DND-41 (cell line): ENCODE results near the gene KRTAP4-7.

Experiments
- EZH2 ChIP-seq: IDR thresholded peaks from 3 replicates; pipeline ENCODE4 v1.6.1; 2012; ENCODE audit warnings: borderline replicate concordance, low read depth, mild to moderate bottlenecking, moderate library complexity, low read length, inconsistent platforms; ENCODE audit not compliant: severe bottlenecking
- TF ChIP-seq, protein P1 (sequence below): IDR thresholded peaks from 2 replicates; pipeline ENCODE4 v1.5.1; 2012; ENCODE audit warnings: borderline replicate concordance, low read length, moderate library complexity, mild to moderate bottlenecking; ENCODE audit not compliant: poor library complexity, severe bottlenecking; ENCODE audit errors: extremely low read depth

DNA sequence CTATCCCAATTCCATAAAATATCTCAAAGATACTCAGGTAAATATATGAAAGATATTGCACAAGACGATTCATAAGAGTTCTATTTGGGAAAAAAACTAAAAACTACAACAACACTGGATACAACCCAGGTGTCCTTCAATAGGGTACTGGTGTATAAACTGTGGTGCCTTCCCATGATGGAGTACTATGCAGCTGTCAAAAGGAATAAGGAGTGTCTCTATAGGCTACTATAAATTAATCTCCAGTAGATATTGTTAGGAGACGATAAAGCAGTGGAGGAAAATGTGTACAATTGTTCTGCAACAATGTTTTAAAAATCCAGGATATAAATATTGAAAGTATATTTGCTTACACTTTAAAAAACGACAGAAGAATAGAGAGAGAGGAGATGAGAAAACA lies 42.5 kb downstream of the KRTAP4-7 start:
- TF ChIP-seq, protein P1, sequence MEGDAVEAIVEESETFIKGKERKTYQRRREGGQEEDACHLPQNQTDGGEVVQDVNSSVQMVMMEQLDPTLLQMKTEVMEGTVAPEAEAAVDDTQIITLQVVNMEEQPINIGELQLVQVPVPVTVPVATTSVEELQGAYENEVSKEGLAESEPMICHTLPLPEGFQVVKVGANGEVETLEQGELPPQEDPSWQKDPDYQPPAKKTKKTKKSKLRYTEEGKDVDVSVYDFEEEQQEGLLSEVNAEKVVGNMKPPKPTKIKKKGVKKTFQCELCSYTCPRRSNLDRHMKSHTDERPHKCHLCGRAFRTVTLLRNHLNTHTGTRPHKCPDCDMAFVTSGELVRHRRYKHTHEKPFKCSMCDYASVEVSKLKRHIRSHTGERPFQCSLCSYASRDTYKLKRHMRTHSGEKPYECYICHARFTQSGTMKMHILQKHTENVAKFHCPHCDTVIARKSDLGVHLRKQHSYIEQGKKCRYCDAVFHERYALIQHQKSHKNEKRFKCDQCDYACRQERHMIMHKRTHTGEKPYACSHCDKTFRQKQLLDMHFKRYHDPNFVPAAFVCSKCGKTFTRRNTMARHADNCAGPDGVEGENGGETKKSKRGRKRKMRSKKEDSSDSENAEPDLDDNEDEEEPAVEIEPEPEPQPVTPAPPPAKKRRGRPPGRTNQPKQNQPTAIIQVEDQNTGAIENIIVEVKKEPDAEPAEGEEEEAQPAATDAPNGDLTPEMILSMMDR: no peak
- no peak for TF ChIP-seq EZH2
